Kidney (tissue), 14 donors: ENCODE results near the gene KIF11. TPM values are rescaled to one million over a fixed set of nuclear protein-coding genes. Genes with fewer than 3 reads are reported as not detected.
A peak's percentile ranks its signal among the peaks of the same experiment; 100 is the strongest.
"Not testable (repeated sequence)": the region's sequence is repeated elsewhere in the genome, so short reads cannot be mapped to it uniquely, and the experiment has no call there.

Source experiments
- DNase-seq, 5 donors: peaks; one replicate each; pipeline ENCODE4 v3.0.0-alpha.2; 2013 to 2020
- FAIRE-seq: peaks from 2 replicates; lab custom pipeline; 2012; peaks lifted over from hg19 to GRCh38; lab: Jason Lieb, UNC
- H3K27ac ChIP-seq, 2 donors: one replicate each; pipeline ENCODE4 v1.7.0; 2013; ENCODE audit warnings: low read depth in 2 of 2, low read length in 2 of 2, inconsistent platforms in 1 of 2
- H3K27me3 ChIP-seq: one replicate; pipeline ENCODE4 v1.7.1; 2013; ENCODE audit warnings: low read length, inconsistent platforms; ENCODE audit not compliant: control insufficient read depth, insufficient read depth
- H3K36me3 ChIP-seq, 3 donors: one replicate each; pipeline versions ENCODE4 v1.7.0 to v1.7.1; 2013; ENCODE audit warnings: low read length in 3 of 3, control low read depth in 1 of 3, inconsistent platforms in 1 of 3; ENCODE audit not compliant: insufficient read depth in 3 of 3, control insufficient read depth in 2 of 3
- H3K4me1 ChIP-seq, 3 donors: one replicate each; pipeline versions ENCODE4 v1.7.0 to v1.7.1; 2013; ENCODE audit warnings: low read length in 3 of 3, inconsistent platforms in 1 of 3, low read depth in 1 of 3; ENCODE audit not compliant: control insufficient read depth in 2 of 3, insufficient read depth in 2 of 3
- H3K4me3 ChIP-seq, 3 donors: one replicate each; pipeline versions ENCODE4 v1.7.0 to v1.8.1; 2013; ENCODE audit warnings: low read length in 3 of 3, control low read depth in 1 of 3, inconsistent platforms in 1 of 3
- H3K9ac ChIP-seq, 3 donors: one replicate each; pipeline versions ENCODE4 v1.7.0 to v1.7.1; 2013; ENCODE audit warnings: low read length in 3 of 3, control low read depth in 1 of 3, inconsistent platforms in 1 of 3
- H3K9me3 ChIP-seq, 3 donors: one replicate each; pipeline versions ENCODE4 v1.7.0 to v1.7.1; 2013; ENCODE audit warnings: low read length in 3 of 3, control low read depth in 1 of 3, inconsistent platforms in 1 of 3; ENCODE audit not compliant: control insufficient read depth in 2 of 3, insufficient read depth in 1 of 3
- intact Hi-C: fragments of 100-400 bp; cut with DNase I; formaldehyde crosslinking; loops from one replicate; pipeline ENCODE4 v1.11.1; 2022
- polyA plus RNA-seq: library from polyadenylated mRNA; stranded (reverse); fragments of 350-450 nt; fragmentation: Illumina TruSeq; extraction: RNeasy Lipid Tissue Mini Kit (QIAGEN cat#74804); gene quantifications from one replicate; pipeline ENCODE4 v1.2.3, GENCODE V29; 2014; ENCODE audit warnings: low read depth, low replicate concordance; ENCODE audit not compliant: insufficient read depth
- total RNA-seq: library from RNA; stranded (reverse); fragmentation: NEBNext Ultra II Directional; extraction: Animal tissue kit (Norgen Biotek cat#: 25700); gene quantifications from one replicate; pipeline ENCODE4 v1.2.1, GENCODE V29; 2021
- TF ChIP-seq, protein P1 (sequence below): IDR thresholded peaks from 3 replicates; pipeline ENCODE4 v1.5.1; 2012; ENCODE audit warnings: mild to moderate bottlenecking, moderate library complexity, borderline replicate concordance; ENCODE audit not compliant: insufficient read depth; ENCODE audit errors: extremely low read depth
- donor health status: control.
- donor health status: control.
- donor health status: control.
- donor health status: control.
- donor health status: control.
- donor health status: DM: yes; HTN: yes; CAD: no.
- donor health status: Normal renal cell carcinoma (clear cell type).

KIF11 gene
- total and polyA plus RNA-seq, 2 donors from 2014 or later: 0.39 to 1.6 TPM

DNA sequence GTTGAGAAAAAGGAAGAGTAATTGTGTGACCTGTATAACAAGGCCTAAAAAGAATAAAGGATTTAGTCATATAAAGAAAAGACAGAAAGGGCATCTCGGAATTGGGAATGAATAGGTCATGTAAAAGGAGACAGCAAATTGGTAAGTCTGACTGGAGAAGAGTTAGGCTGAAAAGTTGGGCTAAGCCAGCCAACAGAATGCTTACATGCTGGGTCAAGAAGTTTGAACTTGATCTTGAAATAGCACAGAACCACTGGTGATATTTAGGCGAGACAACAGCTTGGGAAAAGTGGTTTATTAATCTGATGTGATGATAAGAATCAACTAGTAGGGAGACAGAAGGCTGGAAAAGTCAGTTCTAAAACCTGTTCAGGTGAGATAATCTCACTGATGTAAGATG, 23.9 kb upstream of the KIF11 start:
- TF ChIP-seq, protein P1, sequence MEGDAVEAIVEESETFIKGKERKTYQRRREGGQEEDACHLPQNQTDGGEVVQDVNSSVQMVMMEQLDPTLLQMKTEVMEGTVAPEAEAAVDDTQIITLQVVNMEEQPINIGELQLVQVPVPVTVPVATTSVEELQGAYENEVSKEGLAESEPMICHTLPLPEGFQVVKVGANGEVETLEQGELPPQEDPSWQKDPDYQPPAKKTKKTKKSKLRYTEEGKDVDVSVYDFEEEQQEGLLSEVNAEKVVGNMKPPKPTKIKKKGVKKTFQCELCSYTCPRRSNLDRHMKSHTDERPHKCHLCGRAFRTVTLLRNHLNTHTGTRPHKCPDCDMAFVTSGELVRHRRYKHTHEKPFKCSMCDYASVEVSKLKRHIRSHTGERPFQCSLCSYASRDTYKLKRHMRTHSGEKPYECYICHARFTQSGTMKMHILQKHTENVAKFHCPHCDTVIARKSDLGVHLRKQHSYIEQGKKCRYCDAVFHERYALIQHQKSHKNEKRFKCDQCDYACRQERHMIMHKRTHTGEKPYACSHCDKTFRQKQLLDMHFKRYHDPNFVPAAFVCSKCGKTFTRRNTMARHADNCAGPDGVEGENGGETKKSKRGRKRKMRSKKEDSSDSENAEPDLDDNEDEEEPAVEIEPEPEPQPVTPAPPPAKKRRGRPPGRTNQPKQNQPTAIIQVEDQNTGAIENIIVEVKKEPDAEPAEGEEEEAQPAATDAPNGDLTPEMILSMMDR: no peak

DNA sequence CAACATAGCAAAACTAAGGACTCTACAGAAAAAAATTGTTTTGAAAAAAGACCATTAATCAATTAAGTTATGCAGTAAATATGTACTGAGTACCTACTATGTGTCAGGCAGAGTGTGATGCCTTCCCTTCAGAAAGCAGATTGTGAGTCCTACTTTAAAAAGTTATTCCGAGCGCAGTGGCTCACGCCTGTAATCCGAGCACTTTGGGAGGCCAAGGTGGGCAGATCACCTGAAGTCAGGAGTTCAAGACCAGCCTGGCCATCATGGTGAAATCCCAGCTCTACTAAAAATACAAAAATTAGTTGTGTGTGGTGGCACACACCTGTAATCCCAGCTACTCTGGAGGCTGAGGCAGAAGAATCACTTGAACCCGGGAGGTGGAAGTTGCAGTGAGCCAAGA, 23.3 kb upstream of the KIF11 start:
- not testable (repeated sequence) for H3K27ac ChIP-seq, H3K36me3 ChIP-seq, H3K9ac ChIP-seq, DNase-seq, H3K4me3 ChIP-seq, FAIRE-seq, H3K27me3 ChIP-seq, H3K9me3 ChIP-seq
- intact Hi-C loops: loop anchor here (5.0 kb wide), 1 partner anchor 52 kb away; no protein-coding TSS in a partner anchor
- H3K4me1 ChIP-seq: peaks cover 0 to 11% (median under 1%) of the 10 kb centered on the region in 3 donors

More for the DNA sequence above, 23.9 kb upstream of the KIF11 start:
- H3K9ac ChIP-seq: no peak overlapping the region
- H3K4me3 ChIP-seq: no peak overlapping the region
- DNase-seq: no peak
- no peak overlapping the region for H3K27ac ChIP-seq
- FAIRE-seq: no peak
- H3K9me3 ChIP-seq: no peaks in the 10 kb centered on the region
- H3K4me1 ChIP-seq: peaks cover 0 to 11% (median 0%) of the 10 kb centered on the region in 3 donors
- no peaks in the 10 kb centered on the region for H3K36me3 ChIP-seq
- H3K27me3 ChIP-seq: no peaks in the 10 kb centered on the region
- intact Hi-C loops: no loop called here

DNA sequence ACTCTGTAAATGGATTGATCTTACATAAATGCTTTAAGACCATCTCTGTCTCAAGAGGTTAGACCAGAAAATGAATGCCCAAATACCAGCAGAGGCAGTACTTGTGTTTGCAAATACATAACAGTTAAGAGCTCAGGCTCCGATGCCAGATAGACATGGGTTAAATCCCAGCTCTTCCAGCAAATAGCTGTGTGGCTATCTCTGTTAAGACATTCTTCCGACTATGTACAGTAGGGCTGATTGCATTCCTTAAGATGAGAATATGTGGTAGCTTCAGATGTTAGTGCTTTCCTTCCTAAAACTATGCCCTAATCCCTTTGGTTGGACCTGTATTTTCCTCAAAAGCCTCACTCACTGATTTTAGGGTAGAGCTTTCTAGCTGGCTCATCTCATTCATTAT, 21.3 kb upstream of the KIF11 start:
- FAIRE-seq: no peak
- intact Hi-C loops: loop anchor here (5.0 kb wide), 1 partner anchor 54 kb away; no protein-coding TSS in a partner anchor
- H3K36me3 ChIP-seq: no peaks in the 10 kb centered on the region
- DNase-seq: no peak
- peaks cover 5 to 14% (median 5%) of the 10 kb centered on the region in 3 donors for H3K4me1 ChIP-seq
- H3K9me3 ChIP-seq: no peaks in the 10 kb centered on the region
- H3K9ac ChIP-seq: no peak overlapping the region
- H3K27ac ChIP-seq: no peak overlapping the region
- no peaks in the 10 kb centered on the region for H3K27me3 ChIP-seq
- no peak overlapping the region for H3K4me3 ChIP-seq
- TF ChIP-seq, protein P1: no peak

DNA sequence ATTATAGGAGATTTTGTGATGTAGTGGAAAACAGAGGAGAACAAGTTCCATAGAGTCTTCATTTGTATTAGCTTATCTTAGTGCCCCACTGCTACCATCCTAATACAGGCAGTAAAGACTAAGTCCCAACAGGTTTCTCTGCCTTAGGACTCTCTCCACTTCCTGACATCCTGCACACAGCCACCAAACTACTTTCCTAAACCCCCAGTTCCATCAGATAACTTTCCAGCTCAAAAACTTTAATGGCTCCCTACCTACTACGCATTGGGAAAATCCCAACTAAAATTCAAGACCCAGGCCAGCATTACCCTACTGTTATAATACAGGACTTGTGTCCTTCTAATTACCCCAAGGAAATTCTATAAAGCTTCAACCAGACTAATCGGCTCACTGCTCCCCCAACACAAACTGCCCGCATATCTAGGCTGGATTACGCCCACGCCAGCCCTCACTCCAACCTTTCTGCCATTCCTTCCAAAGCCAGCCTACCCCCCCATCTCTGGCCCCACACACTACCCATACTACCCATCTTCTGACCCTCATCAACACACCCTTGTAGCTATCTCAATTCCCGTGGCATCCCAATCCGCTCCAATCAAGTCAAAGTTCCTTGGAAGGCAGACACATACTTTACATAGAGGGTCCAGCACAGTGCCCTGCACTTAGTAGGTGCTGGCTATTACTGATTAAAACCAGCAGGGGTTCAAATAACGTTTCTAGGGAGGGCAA, 20.4 kb upstream of the KIF11 start:
- FAIRE-seq (no peak), DNase-seq (peak in 2 of 5 donors; percentile 14 to 51)
- no peak overlapping the region for H3K27ac ChIP-seq
- H3K36me3 ChIP-seq: no peaks in the 10 kb centered on the region
- H3K4me3 ChIP-seq: peak overlapping the region; percentile 28 to 93 (median 88)
- peaks cover 5 to 14% (median 5%) of the 10 kb centered on the region in 3 donors for H3K4me1 ChIP-seq
- intact Hi-C loops: loop anchor here (5.0 kb wide), 1 partner anchor 55 kb away; no protein-coding TSS in a partner anchor
- no peaks in the 10 kb centered on the region for H3K27me3 ChIP-seq
- peak overlapping the region in 2 of 3 donors; percentile 26 to 60 for H3K9ac ChIP-seq
- no peaks in the 10 kb centered on the region for H3K9me3 ChIP-seq
- TF ChIP-seq, protein P1: no peak
